ENCODE data around the gene PPCDC. TPM values are rescaled to one million over a fixed set of nuclear protein-coding genes. Genes with fewer than 3 reads are reported as not detected.

Gene PPCDC
- total RNA-seq, 1 donor from 2014 or later, result 17.2 TPM

GRCh38 chr15:75029378-75030022, 6.1 kb downstream of the PPCDC start:
- Mint-ChIP-seq H3K27ac (peak overlapping the region; percentile 73), H3K36me3 (peaks cover 2% of the 10 kb centered on the region), H3K4me3 (peak overlapping the region; percentile 33), H3K4me1 (peaks cover 43% of the 10 kb centered on the region), H3K9me3 (no peaks in the 10 kb centered on the region), H3K27me3 (ENCODE audit: low read depth) (no peaks in the 10 kb centered on the region)
- peak; percentile 98 for TF ChIP-seq CTCF (IDR thresholded peaks at IDR 0.05; ENCODE audit: unreplicated experiment)
- DNase-seq (ENCODE audit: low spot score in 2 of 2, unreplicated experiment in 2 of 2), result peak; percentile 82 to 96

DNA sequence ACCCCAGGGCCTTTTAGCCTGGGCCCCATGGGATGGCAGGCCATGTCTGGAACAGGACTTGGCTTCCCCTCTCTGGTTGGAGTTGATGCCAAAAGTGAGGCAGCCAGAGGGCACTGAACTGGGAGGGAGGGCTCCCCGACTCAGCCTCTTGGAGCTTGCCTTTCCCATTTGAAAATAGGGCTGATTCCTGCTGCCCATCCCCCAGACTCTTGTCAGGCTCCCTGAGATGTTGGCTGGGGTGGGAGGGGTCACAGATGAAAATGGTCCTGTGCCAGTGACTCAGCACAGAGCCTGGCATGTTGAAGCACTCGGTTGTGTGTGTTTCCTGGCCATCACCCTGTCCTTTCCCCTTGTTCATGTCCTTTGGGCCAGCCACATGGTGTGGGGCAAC, 6.6 kb downstream of the PPCDC start:
- TF ChIP-seq CTCF (IDR thresholded peaks at IDR 0.05; ENCODE audit: unreplicated experiment), result no peak
- H3K9me3 Mint-ChIP-seq, result no peaks in the 10 kb centered on the region
- no peaks in the 10 kb centered on the region for H3K27me3 Mint-ChIP-seq (ENCODE audit: low read depth)
- H3K4me1 Mint-ChIP-seq, result peaks cover 43% of the 10 kb centered on the region
- H3K36me3 Mint-ChIP-seq, result peaks cover 2% of the 10 kb centered on the region
- H3K27ac Mint-ChIP-seq, result no peak overlapping the region
- no peak overlapping the region for H3K4me3 Mint-ChIP-seq
- DNase-seq (ENCODE audit: low spot score in 2 of 2, unreplicated experiment in 2 of 2), result no peak

DNA sequence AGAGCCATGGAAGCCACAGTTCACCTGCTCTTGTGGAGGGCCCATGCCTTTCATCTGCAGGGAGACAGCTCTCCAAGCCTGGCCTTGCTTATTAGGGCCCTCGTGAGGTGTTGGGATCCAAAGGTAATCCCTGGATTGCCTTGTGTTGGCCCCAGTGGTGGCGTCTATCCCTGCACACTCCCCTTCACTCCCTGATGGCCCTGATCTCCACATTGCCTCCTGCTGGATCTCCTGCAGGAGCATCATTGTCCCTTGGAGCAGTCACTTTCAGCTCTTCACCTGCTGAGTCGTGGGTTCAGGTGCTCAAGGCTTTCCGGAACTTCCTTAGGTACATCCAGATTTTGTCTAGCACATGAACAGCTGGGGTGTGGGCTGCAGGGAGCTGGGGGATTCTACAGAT, 7.0 kb downstream of the PPCDC start:
- Mint-ChIP-seq H3K4me1 (peaks cover 39% of the 10 kb centered on the region), H3K4me3 (no peak overlapping the region), H3K27ac (peak overlapping the region; percentile 44), H3K27me3 (ENCODE audit: low read depth) (no peaks in the 10 kb centered on the region), H3K36me3 (peaks cover 2% of the 10 kb centered on the region), H3K9me3 (no peaks in the 10 kb centered on the region)
- DNase-seq (ENCODE audit: low spot score in 2 of 2, unreplicated experiment in 2 of 2), result no peak
- TF ChIP-seq CTCF (IDR thresholded peaks at IDR 0.05; ENCODE audit: unreplicated experiment), result no peak

DNA sequence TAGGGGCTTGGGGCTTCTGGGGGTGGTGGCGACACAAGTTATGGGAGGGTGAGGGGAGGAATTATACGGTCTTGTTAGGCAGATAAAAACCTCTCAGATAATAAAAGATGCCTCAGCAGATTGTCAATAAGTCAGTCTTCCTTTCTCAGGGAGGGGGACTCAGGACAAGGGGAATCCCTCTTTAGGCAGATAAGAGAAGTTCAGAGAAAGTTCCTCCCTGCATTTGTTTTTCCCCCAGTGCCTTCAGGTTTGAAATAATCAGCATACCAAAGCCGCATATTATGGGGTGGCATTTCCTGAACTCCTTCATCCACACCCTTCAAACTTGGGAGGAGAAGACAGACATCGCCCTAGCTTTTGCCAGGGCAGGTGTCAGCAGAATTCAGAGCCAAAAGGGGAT, 8.5 kb downstream of the PPCDC start:
- Mint-ChIP-seq H3K36me3 (peaks cover 8% of the 10 kb centered on the region), H3K4me3 (no peak overlapping the region), H3K9me3 (no peaks in the 10 kb centered on the region), H3K27me3 (ENCODE audit: low read depth) (no peaks in the 10 kb centered on the region), H3K27ac (peak overlapping the region; percentile 88), H3K4me1 (peaks cover 43% of the 10 kb centered on the region)
- TF ChIP-seq CTCF (IDR thresholded peaks at IDR 0.05; ENCODE audit: unreplicated experiment), result no peak
- no peak for DNase-seq (ENCODE audit: low spot score in 2 of 2, unreplicated experiment in 2 of 2)

DNA sequence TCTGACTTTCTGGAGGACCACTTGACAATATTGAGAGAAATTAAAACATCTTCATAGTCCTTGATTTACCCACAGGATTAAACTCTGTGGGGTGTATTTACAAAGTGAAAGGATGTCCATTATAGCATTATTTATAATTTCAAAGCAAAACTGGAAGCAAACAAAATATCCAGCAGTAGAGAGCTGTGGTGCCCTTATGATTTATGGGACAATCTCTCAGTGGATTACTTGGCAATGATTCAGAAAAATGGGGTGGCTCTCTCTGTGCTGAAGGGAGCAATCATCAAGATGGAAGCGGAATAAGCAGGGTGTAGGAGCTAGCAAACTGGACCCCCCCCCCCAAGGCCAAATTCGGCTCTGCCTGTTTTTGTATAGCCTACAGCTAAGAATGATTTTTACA, 9.0 kb downstream of the PPCDC start:
- H3K27me3 Mint-ChIP-seq (ENCODE audit: low read depth), result no peaks in the 10 kb centered on the region
- no peak for DNase-seq (ENCODE audit: low spot score in 2 of 2, unreplicated experiment in 2 of 2)
- no peak for TF ChIP-seq CTCF (IDR thresholded peaks at IDR 0.05; ENCODE audit: unreplicated experiment)
- no peaks in the 10 kb centered on the region for H3K9me3 Mint-ChIP-seq
- peaks cover 43% of the 10 kb centered on the region for H3K4me1 Mint-ChIP-seq
- peak overlapping the region; percentile 88 for H3K27ac Mint-ChIP-seq
- no peak overlapping the region for H3K4me3 Mint-ChIP-seq
- peaks cover 12% of the 10 kb centered on the region for H3K36me3 Mint-ChIP-seq

GRCh38 chr15:75033809-75034208, 10.4 kb downstream of the PPCDC start:
- H3K4me1 Mint-ChIP-seq, result peaks cover 43% of the 10 kb centered on the region
- no peaks in the 10 kb centered on the region for H3K9me3 Mint-ChIP-seq
- peaks cover 14% of the 10 kb centered on the region for H3K36me3 Mint-ChIP-seq
- no peak overlapping the region for H3K27ac Mint-ChIP-seq
- no peaks in the 10 kb centered on the region for H3K27me3 Mint-ChIP-seq (ENCODE audit: low read depth)
- DNase-seq (ENCODE audit: low spot score in 2 of 2, unreplicated experiment in 2 of 2), result no peak
- H3K4me3 Mint-ChIP-seq, result no peak overlapping the region
- TF ChIP-seq CTCF (IDR thresholded peaks at IDR 0.05; ENCODE audit: unreplicated experiment), result no peak
